Adrenal gland (tissue), 12 donors: ENCODE results near the gene MRPS10. TPM values are rescaled to one million over a fixed set of nuclear protein-coding genes. Genes with fewer than 3 reads are reported as not detected.

Source experiments
- DNase-seq, 7 donors: peaks; one replicate each; pipeline ENCODE4 v3.0.0-alpha.2; 2019 to 2020
- H3K27ac ChIP-seq, 5 donors: fragments of 200-600 bp; sonication (generic) in 4 of 5; 1 replicate in 3 of 5; 2 replicates in 2 of 5; pipeline versions ENCODE4 v1.5.1 to v1.8.0; 2016 to 2020; ENCODE audit warnings: mild to moderate bottlenecking in 1 of 5
- H3K27me3 ChIP-seq: fragments of 200-600 bp; 2 replicates; pipeline ENCODE4 v1.8.0; 2021
- H3K36me3 ChIP-seq, 2 donors: fragments of 200-600 bp; replicated peaks in 1 of 2; 1 replicate in 1 of 2; 2 replicates in 1 of 2; pipeline versions ENCODE4 v1.5.1 to v1.8.0; 2018 to 2022
- H3K4me1 ChIP-seq, 2 donors: fragments of 200-600 bp; replicated peaks in 1 of 2; 1 replicate in 1 of 2; 2 replicates in 1 of 2; pipeline versions ENCODE4 v1.5.1 to v1.8.0; 2018 to 2021
- H3K4me3 ChIP-seq, 4 donors: fragments of 200-600 bp; sonication (generic) in 3 of 4; one replicate each; pipeline ENCODE4 v1.5.1; 2016 to 2018
- H3K9me3 ChIP-seq, 3 donors: fragments of 200-600 bp; sonication (generic) in 1 of 3; replicated peaks in 1 of 3; 1 replicate in 2 of 3; 2 replicates in 1 of 3; pipeline versions ENCODE4 v1.5.1 to v1.8.0; 2016 to 2021
- CTCF ChIP-seq, 6 experiments: fragments of 450-650 bp in 4 of 6; fragments of 200-600 bp in 2 of 6; sonication (generic) in 1 of 6; IDR thresholded peaks; 1 replicate in 5 of 6; 2 replicates in 1 of 6; pipeline versions ENCODE4 v1.5.1 to v1.8.0; 2016 to 2021; ENCODE audit warnings: antibody characterized with exemption in 6 of 6, mild to moderate bottlenecking in 2 of 6, moderate library complexity in 1 of 6
- POLR2A ChIP-seq, 2 donors: fragments of 450-650 bp; IDR thresholded peaks; one replicate each; pipeline ENCODE4 v1.6.1; 2017; ENCODE audit warnings: antibody characterized with exemption in 2 of 2, mild to moderate bottlenecking in 2 of 2, moderate library complexity in 1 of 2
- WGBS, 4 donors: extraction: QIAGEN DNeasy Blood & Tissue Kit in 2 of 4; methylation state at CpG; one replicate each; pipeline versions ENCODE4 v1.1.5 to v1.1.7; 2013 to 2017; 5-methylcytosine and 5-hydroxymethylcytosine counted together
- intact Hi-C, 2 donors: fragments of 100-400 bp; cut with DNase I; formaldehyde crosslinking; loops; one replicate each; pipeline versions ENCODE4 v1.14.1 to v1.15.0; 2022 to 2023
- polyA plus RNA-seq, 3 donors: library from polyadenylated mRNA; stranded (reverse); fragments of 200-250 nt in 2 of 3; fragments of 350-450 nt in 1 of 3; fragmentation: Illumina TruSeq in 1 of 3; extraction: RNeasy Lipid Tissue Mini Kit (QIAGEN cat#74804) in 1 of 3; gene quantifications; one replicate each; pipeline ENCODE4 v1.2.3, GENCODE V29; 2013 to 2014
- total RNA-seq, 9 donors: library from RNA; depleted of rRNA in 4 of 9; stranded (reverse); fragments of >200 nt in 4 of 9; fragments of 120-200 nt in 1 of 9; fragmentation: NEBNext Ultra II Directional in 1 of 9; extraction: Animal tissue kit (Norgen Biotek cat#: 25700) in 1 of 9; gene quantifications; one replicate each; pipeline versions ENCODE4 v1.1.0 to v1.2.4, GENCODE V29; 2013 to 2023
- donor health status: healthy with polysubstance abuse.
- donor health status: Bipolar disorder and iron deficiency.
- donor health status: DM: yes; HTN: yes; CAD: no.
- donor health status: DM: no; HTN: no; CAD: no.
- donor health status: DM: no; HTN: no; CAD: no.
- donor health status: DM: yes; HTN: yes; CAD: no.

MRPS10 gene
- total and polyA plus RNA-seq, 12 donors = 14.7 to 67.4 (median 34.0) TPM

GRCh38 chr6:42255050-42255449, 37.4 kb upstream of the MRPS10 start:
- Histone ChIP-seq H3K4me3 (no peak overlapping the region), H3K36me3 (peaks cover 0 to 12% of the 10 kb centered on the region in 2 donors), H3K4me1 (peaks cover 11 to 44% of the 10 kb centered on the region in 2 donors), H3K27ac (peak overlapping the region in 1 of 5 donors; percentile 9), H3K27me3 (no peaks in the 10 kb centered on the region), H3K9me3 (no peaks in the 10 kb centered on the region)
- 83 to 90% (median 87%) methylated on average over 5 of the region's 5 CpGs for WGBS, 4 donors
- no peak for TF ChIP-seq CTCF (IDR thresholded peaks at IDR 0.05)
- no peak for TF ChIP-seq POLR2A (IDR thresholded peaks at IDR 0.05)
- DNase-seq = no peak
- intact Hi-C loops = no loop called here

- no peak overlapping the region for H3K4me3 ChIP-seq
- no peaks in the 10 kb centered on the region for H3K27me3 ChIP-seq
- DNase-seq = peak in 6 of 7 donors; percentile 41 to 77 (median 64)
- TF ChIP-seq POLR2A (IDR thresholded peaks at IDR 0.05) (no peak), CTCF (IDR thresholded peaks at IDR 0.05) (no peak)
- peaks cover 11 to 44% of the 10 kb centered on the region in 2 donors for H3K4me1 ChIP-seq
- peaks cover 0 to 12% of the 10 kb centered on the region in 2 donors for H3K36me3 ChIP-seq
- H3K27ac ChIP-seq = peak overlapping the region in 1 of 5 donors; percentile 9
- H3K9me3 ChIP-seq = no peaks in the 10 kb centered on the region
- intact Hi-C loops = no loop called here
- WGBS, 4 donors = 63 to 80% (median 66%) methylated on average over 4 to 9 of the region's 9 CpGs
These were observed 36.8 kb upstream of the MRPS10 start for GRCh38 chr6:42254505-42254904.

- Histone ChIP-seq H3K27ac (peak overlapping the region in 4 of 5 donors; percentile 14 to 74 (median 58)), H3K27me3 (no peaks in the 10 kb centered on the region), H3K9me3 (no peaks in the 10 kb centered on the region), H3K4me1 (peaks cover 11 to 30% of the 10 kb centered on the region in 2 donors), H3K4me3 (no peak overlapping the region), H3K36me3 (peaks cover 0 to 12% of the 10 kb centered on the region in 2 donors)
- intact Hi-C loops = no loop called here
- no peak for TF ChIP-seq POLR2A (IDR thresholded peaks at IDR 0.05)
- TF ChIP-seq CTCF (IDR thresholded peaks at IDR 0.05) = no peak
- DNase-seq = peak; percentile 81 to 95 (median 88)
- 13 to 23% (median 18%) methylated on average over 6 to 9 of the region's 9 CpGs for WGBS, 4 donors
These were observed 34.4 kb upstream of the MRPS10 start for GRCh38 chr6:42251911-42252637.

GRCh38 chr6:42251500-42251899, 33.8 kb upstream of the MRPS10 start:
- TF ChIP-seq POLR2A (IDR thresholded peaks at IDR 0.05) (no peak), CTCF (IDR thresholded peaks at IDR 0.05) (no peak)
- Histone ChIP-seq H3K4me1 (peaks cover 11 to 24% of the 10 kb centered on the region in 2 donors), H3K27me3 (no peaks in the 10 kb centered on the region), H3K4me3 (no peak overlapping the region), H3K36me3 (peaks cover 0 to 12% of the 10 kb centered on the region in 2 donors), H3K9me3 (no peaks in the 10 kb centered on the region), H3K27ac (peak overlapping the region in 3 of 5 donors; percentile 14 to 74 (median 70))
- 19 to 41% (median 27%) methylated on average over 1 of the region's 1 CpG for WGBS, 4 donors
- peak in 2 of 7 donors; percentile 22 to 46 for DNase-seq
- intact Hi-C loops = no loop called here
